Effector CD4-positive, alpha-beta T cell (primary cell): ENCODE measurements around the gene DGCR2.

Source experiments
- DNase-seq: peaks from one replicate; pipeline ENCODE4 v3.0.0-alpha.2; 2020

The DGCR2 gene

DNA sequence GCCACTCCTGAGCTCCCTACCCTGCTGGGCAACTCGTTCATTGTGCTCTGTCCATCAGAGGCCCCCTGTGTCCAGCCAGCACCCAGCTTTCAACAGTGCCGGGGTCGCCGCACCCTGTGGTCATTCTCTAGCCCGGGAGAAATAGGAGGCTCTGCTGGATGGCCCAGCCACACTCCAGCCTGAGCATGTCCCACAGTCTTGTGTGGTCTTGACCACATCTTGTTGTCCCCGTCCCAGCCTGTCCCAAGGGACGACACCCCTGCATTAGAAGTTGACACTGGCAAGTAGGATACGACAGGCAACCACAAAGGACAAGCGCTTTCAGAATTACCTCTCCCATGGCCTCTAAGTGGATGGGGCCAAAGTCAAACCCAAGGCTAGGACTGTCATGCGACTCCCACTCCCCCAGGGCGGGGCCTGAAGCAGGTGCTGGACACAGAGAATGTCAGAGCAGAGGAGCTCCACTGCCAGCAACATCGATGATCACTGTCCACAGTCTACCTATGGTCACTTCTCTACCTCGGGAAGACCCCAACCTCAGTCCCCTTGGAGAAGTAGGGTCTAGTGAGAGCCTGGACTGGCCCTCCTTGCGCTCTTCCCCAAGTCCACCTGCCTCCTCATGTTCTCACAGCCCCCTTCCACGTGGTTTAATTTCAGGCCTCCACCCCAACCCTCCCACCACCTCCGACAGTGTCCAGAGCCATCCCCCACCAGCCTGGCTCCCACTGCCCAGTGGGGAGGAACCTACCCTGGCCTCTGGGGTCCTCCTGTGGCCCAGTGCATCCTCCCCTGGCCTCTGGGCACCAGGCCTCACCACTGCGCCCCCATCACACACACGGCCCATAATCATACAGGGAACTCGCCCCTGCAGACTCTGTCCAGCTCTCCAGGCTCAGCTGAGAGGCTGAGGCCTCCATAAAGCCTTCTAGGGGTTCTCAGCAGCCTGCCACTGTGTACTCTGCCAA lies 4.4 kb upstream of the DGCR2 start:
- DNase-seq, result no peak

DNA sequence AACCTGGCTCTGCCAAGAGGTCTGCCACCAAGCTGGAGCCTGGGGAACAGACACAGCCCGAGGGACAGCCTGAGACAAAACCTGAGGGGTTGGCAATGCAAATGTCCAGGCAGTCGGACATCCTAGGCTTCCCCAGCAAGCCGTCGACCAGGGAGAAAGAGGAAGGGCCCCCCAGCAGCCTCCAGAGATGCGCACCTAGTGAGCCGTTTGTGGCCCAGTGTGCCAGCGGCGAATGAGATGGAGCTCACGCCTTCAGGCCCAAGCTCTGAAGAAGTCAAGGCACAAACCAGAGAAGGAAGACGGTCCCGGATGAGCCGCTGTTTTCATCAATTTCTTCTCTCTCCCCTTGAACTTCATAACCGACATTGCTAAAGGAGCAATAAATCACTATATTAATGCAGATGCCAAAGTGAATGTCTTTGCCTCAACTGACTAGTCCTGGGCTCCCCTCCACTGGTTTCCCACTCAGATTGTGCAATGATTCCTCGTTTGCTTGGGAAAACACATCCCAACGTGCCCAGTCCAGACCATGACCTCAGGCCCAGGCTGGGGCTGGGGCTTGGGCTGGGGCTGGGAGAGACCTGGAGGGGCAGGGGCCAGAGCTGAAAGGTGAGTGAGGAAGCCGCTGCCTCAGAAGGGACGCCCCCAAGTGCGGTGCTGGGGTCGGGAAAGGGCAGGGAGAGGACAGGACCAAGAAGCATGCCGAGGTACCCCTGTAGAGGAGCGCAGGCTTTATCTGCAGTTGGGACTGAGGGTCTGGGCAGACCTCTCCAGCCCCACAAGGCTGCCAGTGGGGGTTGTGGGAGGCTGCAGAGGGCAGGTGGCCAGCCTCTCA lies 3.5 kb upstream of the DGCR2 start:
- DNase-seq, result no peak

DNA sequence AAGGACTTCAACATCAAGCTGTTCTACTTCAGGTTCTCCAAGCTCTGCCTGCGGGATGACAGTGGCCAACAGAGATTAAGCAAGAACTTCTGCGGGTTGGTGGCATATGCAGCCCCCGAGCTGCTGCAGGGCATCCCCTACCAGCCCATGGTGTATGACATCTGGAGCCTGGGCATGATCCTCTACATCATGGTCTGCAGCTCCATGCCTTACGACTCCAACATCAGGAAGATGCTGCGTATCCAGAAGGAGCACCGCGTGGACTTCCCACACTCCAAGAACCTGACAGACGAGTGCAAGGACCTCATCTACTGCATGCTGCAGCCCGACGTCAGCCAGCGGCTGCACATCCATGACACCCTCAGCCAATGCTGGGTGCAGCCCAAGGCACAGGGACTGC lies 2.8 kb upstream of the DGCR2 start:
- no peak for DNase-seq

DNA sequence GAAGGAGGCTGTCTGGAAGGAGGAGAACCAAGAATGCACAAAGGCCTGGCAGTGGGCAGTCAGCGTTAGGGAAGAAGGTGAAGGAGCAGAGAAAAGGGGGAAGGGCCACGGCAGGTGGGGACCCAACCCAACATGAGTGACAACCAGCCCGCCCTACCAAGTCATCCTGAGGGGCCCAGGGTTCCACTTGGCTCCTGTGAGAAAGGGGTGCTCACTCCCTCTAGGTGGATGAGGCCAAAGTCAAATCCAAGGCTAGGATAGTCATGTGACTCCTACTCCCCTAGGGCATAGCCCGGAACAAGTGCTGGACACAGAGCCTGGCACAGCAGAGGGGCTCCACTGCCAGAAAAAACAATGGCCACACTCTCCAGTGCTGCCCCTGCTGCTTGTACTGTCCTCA lies 2.2 kb upstream of the DGCR2 start:
- DNase-seq, result no peak

DNA sequence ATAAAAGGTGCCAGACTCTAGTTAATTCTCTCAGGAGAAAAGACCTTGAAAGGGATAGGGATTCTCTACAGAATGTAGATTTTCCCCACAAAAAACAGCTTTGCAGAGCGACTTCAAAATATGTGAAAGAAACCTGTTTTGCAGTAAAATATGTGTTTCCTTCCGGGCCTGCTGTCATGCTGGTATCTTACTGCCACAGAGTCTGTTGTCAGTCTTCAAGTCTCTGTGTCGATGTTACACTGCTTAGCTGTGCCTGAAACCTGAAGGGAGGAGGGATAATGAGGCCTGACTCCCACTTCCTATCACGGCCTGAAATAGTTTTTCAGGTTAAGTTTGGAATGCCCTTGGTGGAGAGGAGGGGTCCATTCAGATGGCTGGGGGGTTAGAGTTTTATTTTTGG lies 1.7 kb upstream of the DGCR2 start:
- no peak for DNase-seq

DNA sequence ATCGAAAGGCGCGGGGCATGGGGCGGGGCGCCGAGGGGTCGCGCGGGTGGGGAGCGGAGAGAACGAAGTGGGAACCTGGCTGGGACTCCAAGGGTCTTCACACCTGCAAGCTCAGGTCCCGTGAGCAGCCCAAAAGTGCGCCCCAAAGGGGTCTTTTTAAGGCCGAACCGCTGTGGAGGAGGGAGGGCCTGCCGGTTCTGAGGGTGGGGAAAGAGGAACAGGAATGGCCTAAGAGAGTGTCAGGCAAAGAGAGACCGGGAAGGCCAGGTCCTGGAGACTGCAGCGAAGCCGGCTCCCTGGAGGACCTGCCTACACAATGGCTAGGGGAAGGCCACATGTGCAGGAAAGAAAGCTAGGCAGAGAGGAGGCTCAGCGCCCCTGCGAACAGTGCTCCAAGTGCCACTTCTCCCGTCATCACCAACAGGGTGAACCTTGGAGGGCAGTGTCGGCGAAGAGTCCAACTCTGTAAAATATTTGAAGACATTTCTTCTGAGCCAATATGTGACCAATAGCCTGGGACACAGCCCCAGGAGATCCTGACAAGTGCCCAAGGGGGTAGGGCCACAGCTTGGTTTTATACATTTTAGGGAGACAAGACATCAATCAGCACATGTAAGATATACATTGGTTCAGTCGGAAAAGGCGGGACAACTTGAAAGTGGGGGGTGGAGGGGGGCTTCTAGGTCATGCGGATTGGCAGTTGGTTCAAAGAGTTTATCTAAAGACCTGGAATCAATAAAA lies 710 bp upstream of the DGCR2 start:
- DNase-seq, result no peak

DNA sequence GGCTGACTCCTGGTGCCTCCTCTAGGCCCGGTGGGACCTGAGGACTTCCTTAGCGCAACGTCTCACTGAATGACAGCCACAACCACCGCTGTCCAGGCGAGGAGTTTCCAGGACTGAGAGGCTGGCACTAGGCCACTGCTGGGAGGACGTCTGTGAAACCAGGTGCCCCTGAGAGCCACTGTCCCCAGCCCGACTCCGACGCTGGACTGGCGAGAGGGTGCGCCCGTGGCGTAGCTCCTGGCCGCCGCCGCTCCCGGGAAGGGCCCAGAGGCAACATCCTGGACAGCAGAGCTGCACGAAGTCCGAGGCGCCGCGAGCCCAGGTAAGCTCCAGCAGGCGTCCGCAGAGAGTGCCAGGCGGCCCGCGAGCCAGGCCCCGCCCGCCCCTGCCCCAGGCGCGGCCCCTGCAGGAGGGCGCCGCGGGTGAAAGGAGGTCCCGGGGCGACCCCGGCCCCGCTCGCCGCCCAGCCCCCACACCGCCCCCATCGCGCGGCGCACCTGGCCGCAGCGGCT lies 525 bp downstream of the DGCR2 start:
- peak; percentile 12 for DNase-seq

DNA sequence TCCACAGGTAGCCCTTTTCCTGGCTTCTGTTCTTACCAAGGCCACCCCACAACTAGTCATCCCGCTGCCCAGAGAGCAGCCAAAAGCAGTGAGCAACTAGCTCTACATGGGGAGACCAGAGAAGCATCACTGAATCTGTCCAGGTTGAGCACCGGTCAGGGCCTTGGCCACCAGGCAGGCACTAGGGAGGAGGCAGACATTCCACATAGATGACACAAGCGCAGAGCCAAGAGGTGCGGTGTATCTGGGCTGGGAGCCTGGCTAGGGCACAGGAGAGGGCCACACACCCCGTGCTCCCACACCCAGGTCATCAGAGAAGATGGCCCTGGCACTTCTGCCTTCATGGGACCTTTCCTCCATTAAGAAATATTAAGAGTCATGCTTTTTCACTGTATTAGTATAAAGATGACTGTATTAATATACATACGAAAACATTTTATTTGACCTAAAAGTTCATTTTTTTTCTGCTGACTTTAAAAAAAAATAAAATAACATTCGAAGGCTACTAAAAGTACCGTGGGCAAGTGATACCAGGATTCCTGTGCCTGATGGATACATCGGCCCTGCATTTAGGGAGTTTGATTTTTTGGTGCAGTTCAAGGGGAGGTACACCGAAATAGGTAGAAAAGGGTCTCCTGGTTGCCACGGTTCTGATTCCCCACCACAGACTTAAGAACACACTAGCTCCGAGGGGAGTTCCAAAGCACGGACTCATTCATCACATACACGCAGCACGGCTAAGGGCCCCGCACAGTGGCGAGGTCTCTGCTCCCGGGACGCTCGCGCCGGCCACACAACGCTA lies 1.2 kb downstream of the DGCR2 start:
- DNase-seq, result no peak

DNA sequence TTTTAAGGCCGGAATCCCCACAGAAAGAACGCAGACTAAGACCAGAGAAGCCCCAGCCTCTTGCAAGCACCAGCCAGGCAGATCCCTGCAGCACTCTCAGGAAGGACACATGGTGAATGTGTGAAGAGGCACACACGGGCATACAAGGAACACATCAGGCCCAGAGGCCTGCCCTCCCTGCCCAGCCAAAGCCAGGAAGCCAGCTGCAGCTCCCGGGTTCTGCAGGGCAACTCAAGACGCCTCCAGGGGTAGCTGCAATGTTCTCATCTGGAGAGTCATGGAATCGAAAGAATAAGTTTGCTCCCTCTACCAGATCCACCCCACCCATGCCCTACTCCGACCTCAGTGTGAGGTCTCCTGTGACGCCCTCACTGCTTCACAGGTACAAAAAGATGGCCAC lies 2.3 kb downstream of the DGCR2 start:
- DNase-seq, result no peak

DNA sequence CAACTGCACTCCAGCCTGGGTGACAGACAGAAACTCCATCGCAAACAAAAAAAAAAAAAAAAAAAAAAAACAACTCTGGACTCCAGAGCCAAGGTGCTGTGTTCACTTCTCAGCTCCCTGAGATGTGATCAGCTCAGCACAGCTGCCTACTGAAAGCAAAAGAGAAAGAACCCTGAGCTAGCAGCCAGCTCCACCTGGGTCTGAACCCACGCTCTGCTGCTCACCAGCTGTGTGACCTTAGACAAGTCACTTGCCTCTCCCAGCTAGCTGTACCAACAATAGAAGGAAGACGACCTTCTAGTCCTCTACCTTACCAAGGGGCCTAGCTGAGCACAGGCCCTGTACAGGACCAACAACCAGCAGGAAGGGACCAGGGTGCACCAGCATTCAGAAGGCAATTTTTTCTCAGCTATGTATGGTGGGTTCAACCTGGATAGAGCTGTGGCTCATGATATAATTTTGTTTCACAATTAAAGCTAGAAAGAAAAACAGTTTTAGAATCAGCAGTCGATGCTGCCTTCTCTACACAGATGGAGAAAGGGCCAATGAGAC lies 3.8 kb downstream of the DGCR2 start:
- no peak for DNase-seq

DNA sequence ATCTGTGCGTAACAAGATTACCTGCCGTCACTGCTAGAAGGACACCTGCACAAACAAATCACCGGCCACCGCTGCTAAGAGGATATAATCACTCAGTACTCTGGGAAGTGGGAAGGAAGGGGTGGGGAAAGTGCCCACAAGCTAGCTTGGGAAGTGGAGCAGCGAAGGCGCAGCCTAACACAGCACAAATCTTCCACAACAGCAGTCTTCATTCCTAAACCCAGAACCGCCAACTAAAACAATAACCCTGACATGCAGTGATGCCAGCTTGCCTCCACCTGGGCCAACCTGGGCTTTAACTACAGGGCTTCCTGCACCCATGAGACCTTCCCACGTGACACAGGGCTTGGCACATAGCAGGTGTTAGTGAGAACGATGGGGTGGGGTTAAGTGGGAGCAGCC lies 5.1 kb downstream of the DGCR2 start:
- no peak for DNase-seq

DNA sequence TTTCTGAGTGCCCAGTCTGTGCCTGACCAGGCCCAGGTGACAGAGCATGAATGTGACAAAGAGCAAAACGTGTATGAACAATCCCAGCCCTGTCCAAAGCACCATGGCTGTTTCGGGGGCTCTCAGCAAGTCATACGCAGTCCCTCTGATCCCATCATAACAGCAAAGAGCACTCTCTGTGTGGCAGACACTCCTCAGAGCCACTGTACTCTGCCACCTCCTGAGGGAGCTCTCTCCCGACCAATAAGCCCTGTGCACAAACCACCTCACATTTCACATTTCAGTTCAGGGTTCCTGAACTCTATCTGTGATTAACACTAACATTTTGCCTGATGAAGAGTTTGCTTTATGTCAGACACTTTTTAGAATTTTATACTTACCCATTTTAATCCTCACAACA lies 6.6 kb downstream of the DGCR2 start:
- no peak for DNase-seq

DNA sequence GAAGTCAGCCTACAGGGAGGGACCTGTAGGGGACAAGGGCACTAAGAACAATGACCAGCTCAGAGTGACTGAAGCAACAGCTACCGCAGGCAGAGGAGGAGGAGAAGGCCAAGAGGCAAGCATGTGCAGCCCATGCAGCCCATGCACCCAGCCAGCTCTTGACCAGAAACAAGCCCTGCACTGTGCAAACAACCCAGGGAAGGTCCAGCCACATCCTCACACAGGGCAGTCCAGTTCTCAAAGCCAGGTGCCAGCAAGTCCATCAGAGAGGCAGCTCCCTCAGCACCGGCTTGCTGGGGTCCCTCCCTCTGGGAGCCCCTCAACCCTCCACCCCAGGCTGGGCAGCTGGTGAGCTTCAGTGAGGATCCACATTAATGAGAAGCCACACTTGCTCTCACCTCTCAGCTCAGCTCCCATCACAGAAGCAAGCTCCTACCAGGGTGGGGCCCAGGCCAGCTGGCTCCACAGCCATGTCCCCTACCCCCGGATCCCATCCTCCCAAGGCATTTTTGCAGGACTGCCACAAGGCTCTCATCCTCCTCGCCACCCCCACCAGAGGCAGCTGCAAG lies 7.1 kb downstream of the DGCR2 start:
- DNase-seq, result no peak

DNA sequence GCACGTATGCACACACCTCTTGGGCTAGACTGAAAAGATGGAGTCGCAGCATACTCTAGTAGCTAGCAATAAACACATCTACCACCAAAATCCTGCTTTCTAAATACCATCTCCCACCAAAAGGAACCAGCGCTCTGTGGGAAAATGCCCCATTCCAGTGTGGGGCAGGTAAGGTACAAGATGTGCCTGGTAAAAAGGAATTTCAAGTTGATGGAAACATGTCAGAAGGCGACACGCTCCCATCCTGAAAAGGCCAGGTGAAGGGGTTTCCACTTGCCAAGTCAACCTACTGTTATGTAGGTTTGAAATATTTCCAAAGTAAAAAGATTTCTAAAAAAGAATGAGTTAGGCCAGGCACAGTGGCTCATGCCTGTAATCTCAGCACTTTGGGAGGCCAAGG lies 8.8 kb downstream of the DGCR2 start:
- DNase-seq, result no peak

DNA sequence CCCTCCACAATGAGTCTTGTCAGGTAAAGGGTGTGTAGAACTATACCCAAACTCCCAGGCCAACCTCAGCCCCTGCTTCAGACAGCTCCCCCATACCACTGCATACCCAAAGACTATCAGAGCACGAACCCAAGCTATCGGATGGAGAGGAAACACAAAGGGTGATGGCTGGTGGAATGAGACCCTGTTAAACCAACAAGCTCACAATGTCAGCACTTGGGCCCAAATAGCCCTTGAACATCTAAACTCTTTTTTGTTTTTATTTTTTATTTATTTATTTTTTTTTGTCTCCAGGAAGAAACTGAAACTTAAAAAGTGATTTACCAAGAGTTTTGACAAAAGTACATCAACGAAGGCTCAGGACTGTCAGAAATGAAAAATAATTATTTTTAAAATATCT lies 10.6 kb downstream of the DGCR2 start:
- DNase-seq, result no peak

DNA sequence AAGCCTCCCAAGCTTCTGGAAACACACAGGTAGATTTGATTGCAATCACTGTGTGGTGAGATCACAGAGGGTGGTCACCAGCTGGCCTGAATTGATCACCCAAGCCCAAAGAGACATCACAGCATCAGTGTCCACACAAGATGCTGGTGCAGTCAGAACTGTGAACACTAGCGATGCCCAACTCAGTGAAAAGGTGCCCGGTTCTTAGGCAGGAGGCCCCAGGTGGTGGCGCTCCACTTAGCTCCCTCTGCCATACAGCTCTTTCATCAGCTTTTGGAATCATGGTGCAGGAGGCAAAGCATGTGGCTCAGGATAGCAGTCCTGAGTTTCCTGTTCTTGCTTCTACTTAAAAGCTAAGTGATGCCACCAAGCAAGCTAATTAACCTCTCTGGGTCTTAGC lies 11.1 kb downstream of the DGCR2 start:
- DNase-seq, result no peak

DNA sequence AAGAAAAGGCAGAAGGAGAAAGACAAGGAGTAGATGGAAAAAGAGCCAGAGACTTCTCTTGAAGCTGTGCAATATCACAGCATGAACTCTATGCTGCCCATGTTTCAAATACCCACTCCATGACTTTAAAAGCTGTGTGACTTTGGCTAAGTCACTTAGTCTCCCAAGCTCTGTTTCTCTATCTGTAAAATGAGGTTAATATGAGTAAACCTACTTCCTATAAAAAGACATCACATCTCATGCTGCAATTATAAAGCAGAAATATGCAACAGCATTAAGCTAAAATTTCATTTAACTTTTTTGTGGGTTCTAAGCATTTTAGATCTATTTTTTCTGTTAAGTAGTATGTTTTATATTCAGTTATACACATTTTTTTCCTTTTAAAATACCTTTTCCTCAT lies 11.6 kb downstream of the DGCR2 start:
- no peak for DNase-seq

DNA sequence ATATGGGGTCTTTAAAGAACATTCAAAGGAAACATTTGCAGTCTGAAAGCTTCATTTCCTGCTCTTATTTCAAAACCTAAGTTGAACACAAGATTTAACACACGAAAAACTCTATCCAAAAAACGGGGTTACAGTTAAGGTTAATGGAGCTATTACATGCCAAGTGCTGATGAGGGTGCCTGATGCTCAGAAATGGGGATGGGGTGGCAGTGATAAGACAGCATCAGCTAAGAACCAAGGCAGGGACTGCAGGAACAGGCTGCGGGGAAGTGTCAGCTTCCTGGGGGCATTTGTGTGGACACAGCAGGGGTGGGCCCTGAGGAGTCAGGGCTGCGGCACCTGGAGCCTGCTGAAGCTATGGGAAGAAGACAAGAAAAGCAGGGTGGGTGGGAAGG lies 12.2 kb downstream of the DGCR2 start:
- no peak for DNase-seq

DNA sequence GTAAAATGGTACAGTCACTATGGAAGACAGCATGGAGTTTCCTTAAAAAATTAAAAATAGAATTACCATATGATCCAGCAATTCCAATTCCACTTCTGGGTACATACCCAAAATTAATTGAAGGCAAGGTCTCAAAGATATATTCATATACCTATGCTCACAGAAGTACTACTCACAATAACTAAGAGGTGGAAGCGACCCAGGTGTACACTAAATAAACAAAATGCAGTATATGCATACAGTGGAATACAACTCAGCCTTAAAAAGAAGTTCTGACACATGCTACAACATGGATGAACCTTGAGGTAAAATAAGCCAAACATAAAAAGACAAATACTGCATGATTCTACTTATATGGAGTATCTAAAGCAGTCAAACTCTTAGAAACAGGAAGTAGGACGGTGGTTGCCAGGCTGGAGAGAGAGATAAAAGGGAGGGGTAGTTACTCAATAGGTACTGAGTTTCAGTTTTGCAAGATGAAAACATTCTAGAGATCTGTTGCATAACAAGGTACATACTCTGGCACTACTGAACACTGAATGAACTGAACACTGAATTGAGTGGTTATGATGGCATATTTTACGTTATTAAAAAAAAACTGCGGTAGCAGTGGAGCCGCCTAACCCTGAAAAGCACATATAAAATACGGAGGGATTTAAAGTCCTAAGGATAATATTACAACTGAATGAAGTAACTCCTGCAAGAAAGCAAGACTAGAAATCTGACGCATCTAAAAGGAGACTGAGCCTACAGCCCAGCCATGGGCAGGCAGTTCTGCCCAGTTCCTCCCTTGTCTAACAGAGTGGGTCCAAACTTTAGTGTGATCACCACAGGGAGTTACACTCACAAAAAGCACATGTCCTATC lies 12.8 kb downstream of the DGCR2 start:
- peak; percentile 45 for DNase-seq

DNA sequence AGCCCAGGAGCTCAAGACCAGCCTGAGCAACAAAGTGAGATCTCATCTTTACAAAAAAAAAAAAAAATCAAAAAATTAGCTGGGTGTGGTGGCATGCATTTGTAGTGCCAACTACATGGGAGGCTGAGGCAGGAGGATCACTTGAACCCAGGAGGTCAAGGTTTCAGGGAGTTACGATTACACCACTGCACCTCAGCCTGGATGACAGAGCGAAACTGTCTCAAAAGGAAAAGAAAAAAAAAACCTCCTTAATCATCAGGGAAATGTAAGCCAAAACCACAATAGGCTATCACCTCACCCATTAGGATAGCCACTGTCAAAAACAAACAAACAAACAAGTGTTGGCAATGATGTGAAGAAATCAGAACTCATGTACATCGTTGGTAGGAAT lies 13.4 kb downstream of the DGCR2 start:
- DNase-seq, result no peak

DNA sequence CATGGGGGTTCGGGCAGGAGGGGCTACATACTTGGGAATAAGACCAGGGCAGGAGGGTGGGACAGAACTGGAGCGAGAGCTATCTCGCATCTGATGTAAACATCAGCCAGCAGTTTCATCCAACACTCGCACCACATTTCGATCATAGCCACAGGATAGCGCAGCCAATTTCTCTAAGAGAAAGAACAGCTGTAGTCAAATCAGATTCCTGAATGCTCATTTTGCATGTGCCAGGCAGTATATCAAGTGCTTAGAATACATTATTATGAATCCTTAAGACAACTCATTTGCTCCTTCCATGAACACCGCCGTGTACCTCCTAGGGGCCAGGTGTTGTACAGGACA lies 14.5 kb downstream of the DGCR2 start:
- DNase-seq, result no peak
